Right ventricle myocardium inferior (tissue), 1 donor: ENCODE data around the gene IRF1. TPM values are rescaled to one million over a fixed set of nuclear protein-coding genes. Genes with fewer than 3 reads are reported as not detected.
"Not testable (repeated sequence)": the region's sequence is repeated elsewhere in the genome, so short reads cannot be mapped to it uniquely, and the experiment has no call there.

Source experiments
- ATAC-seq: fragments of 200-7000 bp; cut with Tn5 transposase; one replicate; pipeline ENCODE4 v1.9.1; 2020; ENCODE audit warnings: mild to moderate bottlenecking, moderate library complexity
- DNase-seq: peaks from one replicate; pipeline ENCODE4 v3.0.0; 2021; ENCODE audit errors: missing footprints
- intact Hi-C: fragments of 100-400 bp; cut with DNase I; formaldehyde crosslinking; loops from one replicate; pipeline ENCODE4 v1.11.0; 2022
- total RNA-seq: library from RNA; stranded (reverse); fragmentation: NEBNext Ultra II Directional; extraction: Animal tissue kit (Norgen Biotek cat#: 25700); gene quantifications from one replicate; pipeline ENCODE4 v1.2.1, GENCODE V29; 2021
- donor health status: DM: no; HTN: yes; CAD: no; lungs with severe emphysema.

Gene IRF1
- total RNA-seq, 1 donor from 2014 or later: 12.7 TPM

DNA sequence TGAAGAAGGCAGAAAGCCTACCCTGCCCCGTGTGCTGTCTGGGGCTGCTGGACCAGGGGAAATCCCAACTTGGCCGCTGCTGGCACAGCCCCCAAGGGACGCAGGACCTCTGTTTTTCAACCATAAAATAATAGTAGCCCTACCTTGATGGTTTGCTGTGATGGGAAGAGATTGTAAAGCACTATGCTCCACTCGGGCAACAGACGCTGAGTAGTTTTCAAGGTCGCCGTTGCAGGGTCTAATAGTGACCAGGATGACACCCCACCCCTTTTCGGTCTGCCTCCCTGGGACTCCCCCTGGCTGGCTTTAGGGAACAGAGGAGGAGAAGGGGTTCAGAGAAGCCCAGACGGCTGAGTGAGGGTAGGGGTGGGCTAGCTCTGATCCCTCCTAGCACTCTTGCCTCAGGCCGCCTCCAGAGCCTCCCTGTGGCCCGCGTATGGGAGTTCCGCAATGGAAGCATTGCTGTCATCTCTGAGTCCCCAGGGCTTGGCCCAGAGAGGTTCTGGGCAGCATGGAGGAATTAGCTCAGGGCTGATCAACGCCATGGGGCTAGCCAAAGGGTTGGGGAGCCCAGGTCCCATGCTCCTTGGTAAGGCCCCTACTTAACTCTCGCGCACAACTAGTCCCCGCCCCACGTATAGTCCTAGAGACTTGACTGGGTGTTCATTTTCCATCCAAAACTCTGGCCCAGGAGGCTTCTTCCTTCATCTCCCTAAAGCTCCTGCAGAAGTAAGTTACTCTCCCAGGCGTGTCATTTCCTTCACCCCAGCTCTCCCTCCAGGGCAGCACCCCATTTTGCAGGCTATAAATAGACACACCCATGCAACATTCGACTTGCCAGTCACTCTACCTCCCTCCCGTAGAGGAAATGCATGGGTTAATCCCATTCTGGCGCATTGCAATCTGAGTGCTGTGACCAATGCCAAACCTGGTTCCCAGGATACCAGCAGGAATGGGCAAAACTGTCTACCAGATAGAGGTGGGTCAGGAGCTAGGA is 1.1 kb upstream of the IRF1 start:
- intact Hi-C loops: loop anchor here (10.0 kb wide), 1 partner anchor 197 kb away; the partner anchor contains the start of gene SLC22A4
- DNase-seq: no peak
- ATAC-seq: no peak

GRCh38 chr5:132489871-132490483 is 596 bp downstream of the IRF1 start:
- DNase-seq (peak; percentile 88), ATAC-seq (peak; percentile 54)
- intact Hi-C loops: loop anchor here (1.0 to 10.0 kb wide), 2 partner anchors 70 to 195 kb away; partner anchors contain the start of gene SLC22A4

DNA sequence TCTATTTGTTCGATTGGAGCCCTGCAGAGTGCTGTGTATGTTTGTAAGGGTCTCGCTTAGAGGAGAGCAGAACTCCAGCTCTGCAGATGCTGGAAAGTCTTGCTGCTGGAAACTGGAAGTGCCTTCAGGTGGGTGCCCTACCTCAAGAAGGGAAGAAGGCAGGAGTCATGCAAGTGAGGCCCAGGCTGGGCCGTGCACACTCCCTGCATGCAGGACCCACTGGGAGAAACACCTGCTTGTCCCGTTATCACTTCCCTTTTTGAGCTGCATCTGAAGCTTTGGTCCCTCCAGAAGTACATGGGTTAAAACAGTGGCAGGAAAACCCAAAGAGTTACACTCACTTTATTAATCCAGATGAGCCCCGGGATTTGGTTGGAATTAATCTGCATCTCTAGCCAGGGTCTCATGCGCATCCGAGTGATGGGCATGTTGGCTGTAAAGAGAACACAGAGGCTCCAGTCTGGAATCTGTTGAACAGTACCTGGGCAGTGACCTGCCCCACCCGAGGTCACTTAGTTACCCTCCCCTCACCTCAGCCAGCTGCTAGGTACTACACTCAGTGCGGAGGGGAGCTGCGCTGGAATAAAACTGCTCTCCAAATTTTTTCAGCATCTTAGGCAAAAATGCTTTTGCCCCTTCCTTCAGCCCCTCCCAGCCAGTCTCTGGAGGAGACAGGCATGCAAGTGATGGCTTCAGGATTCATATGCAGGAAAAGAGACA is 1.4 kb downstream of the IRF1 start:
- DNase-seq: no peak

DNA sequence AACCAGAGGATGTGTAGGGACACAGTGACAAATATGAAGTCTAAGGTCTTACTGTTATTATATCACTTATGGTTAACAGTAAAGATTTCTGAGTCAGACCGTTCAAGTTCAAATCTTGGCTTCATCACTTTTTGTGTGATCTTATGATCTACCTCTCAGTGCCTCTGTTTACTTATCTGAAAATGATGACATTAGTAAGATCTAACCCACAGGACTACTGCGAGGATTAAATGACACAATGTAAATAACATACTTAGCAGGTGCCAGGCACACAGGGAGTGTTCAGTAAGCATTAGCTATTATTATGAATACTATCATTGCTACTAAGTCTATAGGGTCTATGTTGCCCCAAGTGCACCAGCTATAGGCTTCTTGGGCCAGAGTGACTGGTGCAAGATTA is 2.0 kb downstream of the IRF1 start:
- ATAC-seq (no peak), DNase-seq (no peak)
- intact Hi-C loops: no loop called here

More for the DNA sequence above, 1.4 kb downstream of the IRF1 start:
- no peak for ATAC-seq
- intact Hi-C loops: no loop called here

GRCh38 chr5:132487841-132488555 is 2.6 kb downstream of the IRF1 start:
- intact Hi-C loops: no loop called here
- ATAC-seq: no peak
- DNase-seq: no peak

GRCh38 chr5:132487095-132487428 is 3.5 kb downstream of the IRF1 start:
- no peak for ATAC-seq
- no peak for DNase-seq

DNA sequence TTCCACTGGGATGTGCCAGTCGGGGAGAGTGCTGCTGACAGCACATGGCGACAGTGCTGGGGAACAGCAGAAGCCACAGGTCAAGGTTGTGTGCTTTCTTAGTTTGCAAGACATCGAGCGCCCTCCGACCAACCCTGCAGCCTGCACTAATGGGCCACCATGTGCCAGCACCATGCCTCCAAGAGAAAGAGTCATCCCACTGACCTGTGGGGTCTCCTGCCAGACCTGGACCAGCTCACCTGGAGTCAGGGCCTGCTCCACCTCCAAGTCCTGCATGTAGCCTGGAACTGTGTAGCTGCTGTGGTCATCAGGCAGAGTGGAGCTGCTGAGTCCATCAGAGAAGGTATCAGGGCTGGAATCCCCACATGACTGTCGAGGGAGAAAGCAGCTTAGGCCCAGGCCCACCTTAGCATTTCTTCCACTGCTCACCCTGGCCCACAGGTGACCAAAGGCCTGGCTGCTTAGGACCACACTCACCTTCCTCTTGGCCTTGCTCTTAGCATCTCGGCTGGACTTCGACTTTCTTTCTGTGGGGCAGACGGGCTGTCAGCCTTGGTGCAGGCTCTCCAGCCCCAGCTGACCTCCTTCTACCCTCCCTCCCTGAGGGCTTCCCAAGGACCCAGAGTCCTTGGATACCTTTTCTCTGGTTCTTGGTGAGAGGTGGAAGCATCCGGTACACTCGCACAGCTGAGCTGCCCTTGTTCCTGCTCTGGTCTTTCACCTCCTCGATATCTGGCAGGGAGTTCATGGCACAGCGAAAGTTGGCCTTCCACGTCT is 4.1 kb downstream of the IRF1 start:
- no peak for ATAC-seq
- intact Hi-C loops: no loop called here
- no peak for DNase-seq

More at GRCh38 chr5:132487095-132487428, 3.5 kb downstream of the IRF1 start:
- intact Hi-C loops: no loop called here

GRCh38 chr5:132485641-132486317 is 4.8 kb downstream of the IRF1 start:
- intact Hi-C loops: no loop called here
- no peak for ATAC-seq
- no peak for DNase-seq

GRCh38 chr5:132484876-132485640 is 5.5 kb downstream of the IRF1 start:
- intact Hi-C loops, DNase-seq, ATAC-seq: not testable (repeated sequence)

- no peak for ATAC-seq
- no peak for DNase-seq
- intact Hi-C loops: no loop called here
Observed at GRCh38 chr5:132484391-132484725, 6.2 kb downstream of the IRF1 start.

- no peak for ATAC-seq
- intact Hi-C loops: no loop called here
- no peak for DNase-seq
Observed at GRCh38 chr5:132483661-132484390, 6.7 kb downstream of the IRF1 start.

GRCh38 chr5:132483101-132483500 is 7.5 kb downstream of the IRF1 start:
- intact Hi-C loops: no loop called here
- DNase-seq (no peak), ATAC-seq (no peak)

- intact Hi-C loops: no loop called here
- ATAC-seq (peak; percentile 33), DNase-seq (no peak)
Observed at GRCh38 chr5:132481596-132482211, 8.9 kb downstream of the IRF1 start.

DNA sequence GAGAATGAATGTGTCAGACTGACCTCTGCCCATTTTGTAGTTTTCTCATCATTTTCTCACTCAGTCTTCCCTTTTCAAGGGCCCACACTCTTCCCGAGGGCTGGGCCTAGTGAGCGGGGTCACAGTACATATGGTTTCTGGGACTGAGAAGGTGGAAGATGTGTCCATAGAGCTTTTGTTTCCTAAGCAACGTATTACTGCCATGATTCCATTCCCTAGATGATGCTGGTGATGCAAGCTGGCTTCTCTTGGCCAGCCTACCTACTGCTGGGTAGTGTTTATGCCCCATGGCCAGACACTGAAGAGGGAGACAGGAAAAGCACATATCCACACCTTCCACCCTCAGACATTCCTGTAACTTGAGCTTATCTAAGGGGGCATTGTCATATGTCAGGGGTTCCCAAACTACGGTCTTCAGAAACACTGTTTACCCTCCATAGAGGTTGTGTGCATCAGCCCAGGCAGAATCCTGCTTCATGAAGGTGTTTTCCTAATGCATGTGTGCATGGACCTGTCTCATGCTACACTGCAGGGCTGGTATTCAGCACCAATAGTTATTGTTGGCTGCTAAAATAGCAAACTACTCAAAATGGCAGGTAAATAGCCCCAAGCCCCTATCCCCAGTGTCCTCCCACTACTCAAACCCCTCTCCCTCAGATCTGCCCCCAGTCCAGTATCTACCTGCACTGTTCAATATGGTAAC is 9.5 kb downstream of the IRF1 start:
- ATAC-seq (no peak), DNase-seq (no peak)
- intact Hi-C loops: no loop called here

- intact Hi-C loops: no loop called here
- ATAC-seq: no peak
- no peak for DNase-seq
Observed at GRCh38 chr5:132480546-132480892, 10.1 kb downstream of the IRF1 start.
